H9 (cell line): ENCODE results near the gene PDCD10. TPM values are rescaled to one million over a fixed set of nuclear protein-coding genes. Genes with fewer than 3 reads are reported as not detected.

ENCODE experiments used
- DNase-seq: peaks from one replicate; pipeline ENCODE4 v3.0.0-alpha.2; 2017
- H2AFZ ChIP-seq: one replicate; pipeline ENCODE4 v1.6.1; 2013; ENCODE audit warnings: mild to moderate bottlenecking, low read length, control low read depth, moderate library complexity
- H2AK5ac ChIP-seq: 2 replicates; pipeline ENCODE4 v1.6.1; 2013; ENCODE audit warnings: low read length, control low read depth, mixed read lengths; ENCODE audit not compliant: insufficient read length
- H2BK120ac ChIP-seq: one replicate; pipeline ENCODE4 v1.6.1; 2013; ENCODE audit warnings: low read depth, mild to moderate bottlenecking, low read length, control low read depth, inconsistent platforms; ENCODE audit not compliant: poor library complexity, severe bottlenecking
- H2BK12ac ChIP-seq: 2 replicates; pipeline ENCODE4 v1.6.1; 2013; ENCODE audit warnings: low read length, control low read depth, mixed read lengths, low read depth; ENCODE audit not compliant: insufficient read length
- H2BK15ac ChIP-seq: 2 replicates; pipeline ENCODE4 v1.6.1; 2013; ENCODE audit warnings: low read depth, low read length, control low read depth
- H2BK20ac ChIP-seq: one replicate; pipeline ENCODE4 v1.6.1; 2013; ENCODE audit warnings: low read depth, mild to moderate bottlenecking, low read length, control low read depth, inconsistent platforms; ENCODE audit not compliant: poor library complexity, severe bottlenecking
- H2BK5ac ChIP-seq: 2 replicates; pipeline ENCODE4 v1.6.1; 2013; ENCODE audit warnings: low read length, control low read depth, mixed read lengths; ENCODE audit not compliant: insufficient read length
- H3K14ac ChIP-seq: 2 replicates; pipeline ENCODE4 v1.6.1; 2013; ENCODE audit warnings: low read length, control low read depth; ENCODE audit not compliant: insufficient read depth
- H3K18ac ChIP-seq: 2 replicates; pipeline ENCODE4 v1.6.1; 2013; ENCODE audit warnings: low read depth, mild to moderate bottlenecking, mixed read lengths, low read length, control low read depth; ENCODE audit not compliant: insufficient read length
- H3K23ac ChIP-seq: 2 replicates; pipeline ENCODE4 v1.6.1; 2013; ENCODE audit warnings: low read length, control low read depth, mixed read lengths, low read depth; ENCODE audit not compliant: insufficient read length
- H3K23me2 ChIP-seq: 2 replicates; pipeline ENCODE4 v1.6.1; 2013; ENCODE audit warnings: low read depth, mild to moderate bottlenecking, mixed read lengths, low read length, control low read depth; ENCODE audit not compliant: insufficient read length, poor library complexity, severe bottlenecking
- H3K27ac ChIP-seq: 2 replicates; pipeline ENCODE4 v1.5.1; 2013; ENCODE audit warnings: low read length, control low read depth, mixed read lengths, low read depth; ENCODE audit not compliant: insufficient read length
- H3K27me3 ChIP-seq: 2 replicates; pipeline ENCODE4 v1.6.1; 2013; ENCODE audit warnings: low read length, control low read depth, inconsistent platforms; ENCODE audit not compliant: insufficient read depth
- H3K4ac ChIP-seq: 2 replicates; pipeline ENCODE4 v1.6.1; 2013; ENCODE audit warnings: low read depth, mild to moderate bottlenecking, control low read depth, inconsistent platforms, low read length, moderate library complexity
- H3K4me1 ChIP-seq: 2 replicates; pipeline ENCODE4 v1.6.1; 2013; ENCODE audit warnings: low read length, control low read depth, inconsistent platforms; ENCODE audit not compliant: insufficient read depth
- H3K4me2 ChIP-seq: 2 replicates; pipeline ENCODE4 v1.6.1; 2013; ENCODE audit warnings: low read length, control low read depth, mixed read lengths; ENCODE audit not compliant: insufficient read length, insufficient read depth
- H3K56ac ChIP-seq: 2 replicates; pipeline ENCODE4 v1.6.1; 2013; ENCODE audit warnings: low read depth, mild to moderate bottlenecking, mixed read lengths, low read length, control low read depth; ENCODE audit not compliant: insufficient read length
- H3K79me1 ChIP-seq: 2 replicates; pipeline ENCODE4 v1.6.1; 2013; ENCODE audit warnings: low read depth, mild to moderate bottlenecking, moderate library complexity, low read length, control low read depth, inconsistent platforms; ENCODE audit not compliant: insufficient read depth, poor library complexity, severe bottlenecking
- H3K79me2 ChIP-seq: 2 replicates; pipeline ENCODE4 v1.6.1; 2013; ENCODE audit warnings: low read length, control low read depth, inconsistent platforms; ENCODE audit not compliant: insufficient read depth
- H3K9ac ChIP-seq: 2 replicates; pipeline ENCODE4 v1.6.1; 2013; ENCODE audit warnings: low read length, control low read depth, mixed read lengths; ENCODE audit not compliant: insufficient read length; ENCODE audit errors: extremely low read depth
- H3K9me3 ChIP-seq: one replicate; pipeline ENCODE4 v1.6.1; 2013; ENCODE audit warnings: low read depth, low read length, inconsistent platforms; ENCODE audit not compliant: control insufficient read depth
- H3T11ph ChIP-seq: one replicate; pipeline ENCODE4 v1.6.1; 2013; ENCODE audit warnings: mild to moderate bottlenecking, low read length, control low read depth, inconsistent platforms
- H4K20me1 ChIP-seq: one replicate; pipeline ENCODE4 v1.6.1; 2013; ENCODE audit not compliant: control insufficient read depth, insufficient read length, insufficient read depth
- H4K5ac ChIP-seq: 2 replicates; pipeline ENCODE4 v1.6.1; 2013; ENCODE audit warnings: low read depth, mild to moderate bottlenecking, mixed read lengths, low read length, control low read depth; ENCODE audit not compliant: insufficient read length
- H4K8ac ChIP-seq: replicated peaks from 2 replicates; pipeline ENCODE4 v1.6.1; 2013; ENCODE audit warnings: low read length, control low read depth, mixed read lengths, low read depth; ENCODE audit not compliant: insufficient read length
- H4K91ac ChIP-seq: 2 replicates; pipeline ENCODE4 v1.6.1; 2013; ENCODE audit warnings: low read depth, mild to moderate bottlenecking, moderate library complexity, mixed read lengths, low read length, control low read depth; ENCODE audit not compliant: insufficient read length
- H3K27ac Mint-ChIP-seq, 3 experiments: 2 replicates in 2 of 3; 3 replicates in 1 of 3; pipeline ENCODE4 v1.8.0; 2020 to 2021; ENCODE audit warnings: mixed read lengths in 3 of 3, mild to moderate bottlenecking in 1 of 3, moderate library complexity in 1 of 3
- H3K27me3 Mint-ChIP-seq: 2 replicates; pipeline ENCODE4 v1.8.0; 2021; ENCODE audit warnings: low read depth, mild to moderate bottlenecking, moderate library complexity, mixed read lengths
- H3K36me3 Mint-ChIP-seq, 3 experiments: 2 replicates in 2 of 3; 3 replicates in 1 of 3; pipeline ENCODE4 v1.8.0; 2020 to 2021; ENCODE audit warnings: low read depth in 3 of 3, mixed read lengths in 3 of 3; ENCODE audit not compliant: insufficient read depth in 1 of 3
- H3K4me1 Mint-ChIP-seq, 2 experiments: 2 replicates each; pipeline ENCODE4 v1.8.0; 2020; ENCODE audit warnings: mixed read lengths in 2 of 2
- H3K4me3 Mint-ChIP-seq, 2 experiments: 2 replicates in 1 of 2; 3 replicates in 1 of 2; pipeline ENCODE4 v1.8.0; 2020 to 2021; ENCODE audit warnings: mild to moderate bottlenecking in 2 of 2, mixed read lengths in 2 of 2, moderate library complexity in 1 of 2
- H3K9me3 Mint-ChIP-seq, 2 experiments: 2 replicates in 1 of 2; 3 replicates in 1 of 2; pipeline ENCODE4 v1.8.0; 2020; ENCODE audit warnings: mild to moderate bottlenecking in 2 of 2, mixed read lengths in 2 of 2, moderate library complexity in 1 of 2
- CTCF ChIP-seq: fragments of 200-600 bp; sonication (generic); conservative IDR thresholded peaks from 3 replicates; pipeline ENCODE4 v1.8.0; 2021; ENCODE audit warnings: antibody characterized with exemption, mild to moderate bottlenecking
- WGBS: extraction: QIAGEN DNeasy Blood & Tissue Kit; methylation state at CpG from one replicate; pipeline ENCODE4 v1.1.7; 2013; ENCODE audit warnings: missing lambda C conversion rate, low lambda C conversion rate, mixed read lengths; ENCODE audit not compliant: insufficient read length; ENCODE audit errors: extremely low coverage; 5-methylcytosine and 5-hydroxymethylcytosine counted together
- total RNA-seq: library from RNA; stranded (reverse); gene quantifications from 2 replicates; pipeline ENCODE4 v1.2.1, GENCODE V29; 2021

PDCD10 gene
- total RNA-seq, 1 experiment from 2014 or later = 64.3 TPM

- Mint-ChIP-seq H3K27ac (no peak overlapping the region), H3K4me3 (no peak overlapping the region), H3K27me3 (no peaks in the 10 kb centered on the region), H3K9me3 (no peaks in the 10 kb centered on the region), H3K4me1 (peaks cover 7 to 9% of the 10 kb centered on the region in 2 experiments), H3K36me3 (no peaks in the 10 kb centered on the region)
- no peak overlapping the region for H2AK5ac ChIP-seq
- no peak overlapping the region for H3K56ac ChIP-seq
- no peaks in the 10 kb centered on the region for H3K79me2 ChIP-seq
- H4K5ac ChIP-seq = no peak overlapping the region
- no peaks in the 10 kb centered on the region for H3K9me3 ChIP-seq
- H3K9ac ChIP-seq = no peak overlapping the region
- no peak overlapping the region for H3K4ac ChIP-seq
- TF ChIP-seq CTCF = peak; percentile 71
- H3T11ph ChIP-seq = no peak overlapping the region
- H3K18ac ChIP-seq = no peak overlapping the region
- no peaks in the 10 kb centered on the region for H3K4me1 ChIP-seq
- H3K27ac ChIP-seq = no peak overlapping the region
- H3K23me2 ChIP-seq = no peaks in the 10 kb centered on the region
- no peak overlapping the region for H3K23ac ChIP-seq
- no peaks in the 10 kb centered on the region for H3K27me3 ChIP-seq
- H3K14ac ChIP-seq = no peak overlapping the region
- H2BK20ac ChIP-seq = no peak overlapping the region
- DNase-seq = peak; percentile 47
- no peak overlapping the region for H2BK120ac ChIP-seq
- H3K79me1 ChIP-seq = no peaks in the 10 kb centered on the region
- H2BK15ac ChIP-seq = no peak overlapping the region
- no peak overlapping the region for H4K8ac ChIP-seq
- WGBS = no CpG with 5 or more reads among the region's 2 CpGs
- no peak overlapping the region for H2AFZ ChIP-seq
- H3K4me2 ChIP-seq = no peak overlapping the region
- H2BK12ac ChIP-seq = no peak overlapping the region
- no peaks in the 10 kb centered on the region for H4K20me1 ChIP-seq
- no peak overlapping the region for H2BK5ac ChIP-seq
- H4K91ac ChIP-seq = no peak overlapping the region
Observed at GRCh38 chr3:167740961-167741587, 6.4 kb upstream of the PDCD10 start.
